Upper lobe of right lung (tissue), 1 donor: ENCODE data around the gene MT4. TPM values are rescaled to one million over a fixed set of nuclear protein-coding genes. Genes with fewer than 3 reads are reported as not detected.

ENCODE experiments used
- ATAC-seq: fragments of 200-7000 bp; cut with Tn5 transposase; one replicate; pipeline ENCODE4 v1.9.1; 2020; ENCODE audit warnings: mild to moderate bottlenecking, moderate library complexity
- DNase-seq: peaks from one replicate; pipeline ENCODE4 v3.0.0-alpha.2; 2020
- H3K27ac ChIP-seq: fragments of 200-600 bp; one replicate; pipeline ENCODE4 v1.8.0; 2022
- H3K27me3 ChIP-seq: fragments of 200-600 bp; one replicate; pipeline ENCODE4 v1.8.0; 2022; ENCODE audit warnings: mild to moderate bottlenecking
- H3K36me3 ChIP-seq: fragments of 200-600 bp; one replicate; pipeline ENCODE4 v1.8.0; 2022
- H3K4me1 ChIP-seq: fragments of 200-600 bp; one replicate; pipeline ENCODE4 v1.8.0; 2022
- H3K4me3 ChIP-seq: fragments of 200-600 bp; one replicate; pipeline ENCODE4 v1.8.0; 2022; ENCODE audit warnings: mild to moderate bottlenecking
- H3K9me3 ChIP-seq: fragments of 200-600 bp; one replicate; pipeline ENCODE4 v1.8.0; 2022
- intact Hi-C: fragments of 100-400 bp; cut with DNase I; formaldehyde crosslinking; loops from one replicate; pipeline ENCODE4 v1.11.0; 2022
- total RNA-seq: library from RNA; stranded (reverse); fragmentation: NEBNext Ultra II Directional; extraction: Animal tissue kit (Norgen Biotek cat#: 25700); gene quantifications from one replicate; pipeline ENCODE4 v1.2.1, GENCODE V29; 2021
- TF ChIP-seq, protein P1 (sequence below): fragments of 200-600 bp; IDR thresholded peaks from one replicate; pipeline ENCODE4 v1.8.0; 2022; ENCODE audit warnings: antibody characterized with exemption
- donor health status: DM: no; HTN: yes; CAD: no; lungs with severe emphysema.

The MT4 gene
- total RNA-seq, 1 donor from 2014 or later, result not detected

DNA sequence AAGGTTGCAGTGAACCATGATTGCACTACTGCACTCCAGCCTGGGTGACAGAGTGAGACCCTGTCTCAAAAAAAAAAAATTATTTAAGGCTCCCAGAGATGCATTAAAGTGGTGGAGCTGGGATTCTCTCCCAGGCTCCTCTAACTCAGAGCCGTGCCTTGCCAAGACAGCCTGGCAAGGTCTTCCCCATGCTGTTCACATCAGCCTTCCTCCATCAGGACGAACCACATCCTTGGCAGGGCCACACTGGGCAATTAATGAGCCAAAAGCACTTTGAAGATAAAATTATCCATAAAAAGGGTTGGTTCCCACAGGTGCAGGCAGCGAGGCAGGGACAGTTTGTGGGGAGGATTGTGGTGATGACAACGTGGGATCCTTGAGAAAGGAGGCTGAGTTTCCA, 25.2 kb upstream of the MT4 start:
- TF ChIP-seq, protein P1, sequence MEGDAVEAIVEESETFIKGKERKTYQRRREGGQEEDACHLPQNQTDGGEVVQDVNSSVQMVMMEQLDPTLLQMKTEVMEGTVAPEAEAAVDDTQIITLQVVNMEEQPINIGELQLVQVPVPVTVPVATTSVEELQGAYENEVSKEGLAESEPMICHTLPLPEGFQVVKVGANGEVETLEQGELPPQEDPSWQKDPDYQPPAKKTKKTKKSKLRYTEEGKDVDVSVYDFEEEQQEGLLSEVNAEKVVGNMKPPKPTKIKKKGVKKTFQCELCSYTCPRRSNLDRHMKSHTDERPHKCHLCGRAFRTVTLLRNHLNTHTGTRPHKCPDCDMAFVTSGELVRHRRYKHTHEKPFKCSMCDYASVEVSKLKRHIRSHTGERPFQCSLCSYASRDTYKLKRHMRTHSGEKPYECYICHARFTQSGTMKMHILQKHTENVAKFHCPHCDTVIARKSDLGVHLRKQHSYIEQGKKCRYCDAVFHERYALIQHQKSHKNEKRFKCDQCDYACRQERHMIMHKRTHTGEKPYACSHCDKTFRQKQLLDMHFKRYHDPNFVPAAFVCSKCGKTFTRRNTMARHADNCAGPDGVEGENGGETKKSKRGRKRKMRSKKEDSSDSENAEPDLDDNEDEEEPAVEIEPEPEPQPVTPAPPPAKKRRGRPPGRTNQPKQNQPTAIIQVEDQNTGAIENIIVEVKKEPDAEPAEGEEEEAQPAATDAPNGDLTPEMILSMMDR, result no peak
- H3K36me3 ChIP-seq, result no peaks in the 10 kb centered on the region
- intact Hi-C loops, result no loop called here
- H3K4me3 ChIP-seq, result no peak overlapping the region
- H3K27ac ChIP-seq, result no peak overlapping the region
- H3K9me3 ChIP-seq, result no peaks in the 10 kb centered on the region
- H3K27me3 ChIP-seq, result peaks cover 7% of the 10 kb centered on the region
- no peak for ATAC-seq
- DNase-seq, result no peak
- no peaks in the 10 kb centered on the region for H3K4me1 ChIP-seq

- TF ChIP-seq, protein P1, result no peak
- ATAC-seq (no peak), DNase-seq (no peak)
- H3K4me1 ChIP-seq, result no peaks in the 10 kb centered on the region
- no peaks in the 10 kb centered on the region for H3K9me3 ChIP-seq
- H3K36me3 ChIP-seq, result no peaks in the 10 kb centered on the region
- no peak overlapping the region for H3K4me3 ChIP-seq
- no peak overlapping the region for H3K27ac ChIP-seq
- no peaks in the 10 kb centered on the region for H3K27me3 ChIP-seq
- intact Hi-C loops, result no loop called here
Measured at GRCh38 chr16:56542039-56542438, 22.8 kb upstream of the MT4 start.

DNA sequence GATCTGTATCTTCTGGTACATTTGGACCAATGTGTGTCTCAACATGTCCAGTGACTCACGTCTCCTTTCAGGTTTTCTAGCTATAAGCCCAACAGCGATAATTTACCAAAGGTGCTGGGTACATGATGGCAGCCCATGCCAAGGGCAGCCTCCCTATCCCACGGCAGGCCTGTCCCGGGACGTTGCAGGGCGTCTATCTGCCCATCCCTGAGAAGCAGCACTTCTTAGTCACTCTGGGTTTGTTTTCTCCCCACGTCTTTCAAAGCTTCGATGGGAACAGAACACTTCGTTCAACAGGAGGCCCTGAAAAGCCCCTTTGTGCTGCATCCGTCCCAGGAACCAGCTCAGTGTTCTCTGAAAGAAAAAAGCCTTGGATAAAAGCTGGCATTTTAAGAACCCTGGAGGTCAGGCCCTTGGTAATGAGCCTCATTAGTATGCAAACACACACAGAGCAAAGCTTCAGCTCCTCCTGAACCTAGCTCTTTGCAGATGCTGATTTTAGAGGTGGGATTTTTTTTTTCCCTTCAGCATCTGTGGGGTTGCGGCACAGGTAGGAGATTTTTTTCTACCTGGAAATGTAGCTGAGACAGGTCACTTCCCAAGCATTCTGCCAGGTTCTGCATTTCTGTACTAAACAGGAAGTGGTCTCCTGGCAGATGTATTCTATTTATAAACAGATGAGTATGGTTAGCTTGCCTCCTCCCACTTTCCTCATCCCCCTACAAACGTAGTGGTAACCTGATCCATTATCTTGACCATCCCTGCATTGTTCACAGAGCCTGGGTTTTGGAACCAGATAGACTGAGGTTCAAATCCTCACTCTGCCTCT, 17.5 kb upstream of the MT4 start:
- ATAC-seq (no peak), DNase-seq (no peak)
- TF ChIP-seq, protein P1, result no peak
- Histone ChIP-seq H3K27ac (no peak overlapping the region), H3K27me3 (no peaks in the 10 kb centered on the region), H3K4me1 (peaks cover 6% of the 10 kb centered on the region), H3K36me3 (no peaks in the 10 kb centered on the region), H3K9me3 (no peaks in the 10 kb centered on the region), H3K4me3 (no peak overlapping the region)
- intact Hi-C loops, result no loop called here

DNA sequence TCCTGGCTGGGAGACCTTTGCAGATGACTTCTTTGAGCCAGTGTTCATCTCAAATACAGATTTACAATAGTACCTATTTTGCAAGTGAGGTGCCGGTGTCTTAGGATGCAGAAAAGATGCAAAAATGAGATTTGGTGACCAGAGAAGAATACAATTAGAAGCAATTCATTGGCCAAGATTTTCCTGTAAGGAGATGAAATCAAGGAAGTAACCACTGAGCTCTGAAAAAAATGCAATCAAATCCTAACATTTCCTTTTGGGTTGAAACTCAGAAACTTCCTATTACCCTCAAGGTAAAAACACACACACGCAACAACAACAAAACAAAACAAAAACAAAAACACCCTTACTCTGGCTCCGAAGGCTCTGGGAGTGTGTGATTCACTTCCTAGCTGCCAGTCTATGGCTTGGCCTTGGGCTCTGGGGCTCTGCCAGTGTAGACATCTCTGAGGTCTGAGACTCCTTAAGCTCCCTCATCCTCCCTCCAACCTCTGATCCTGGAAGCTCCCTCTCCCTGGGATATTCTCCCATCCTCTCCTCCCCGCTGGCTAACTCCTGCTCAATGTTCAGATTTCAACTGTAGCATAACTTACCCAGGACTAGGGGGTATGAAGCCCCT, 16.8 kb upstream of the MT4 start:
- TF ChIP-seq, protein P1, result no peak
- DNase-seq (no peak), ATAC-seq (no peak)
- no peaks in the 10 kb centered on the region for H3K36me3 ChIP-seq
- no peak overlapping the region for H3K4me3 ChIP-seq
- H3K9me3 ChIP-seq, result no peaks in the 10 kb centered on the region
- H3K27ac ChIP-seq, result no peak overlapping the region
- H3K27me3 ChIP-seq, result no peaks in the 10 kb centered on the region
- intact Hi-C loops, result no loop called here
- peaks cover 6% of the 10 kb centered on the region for H3K4me1 ChIP-seq

DNA sequence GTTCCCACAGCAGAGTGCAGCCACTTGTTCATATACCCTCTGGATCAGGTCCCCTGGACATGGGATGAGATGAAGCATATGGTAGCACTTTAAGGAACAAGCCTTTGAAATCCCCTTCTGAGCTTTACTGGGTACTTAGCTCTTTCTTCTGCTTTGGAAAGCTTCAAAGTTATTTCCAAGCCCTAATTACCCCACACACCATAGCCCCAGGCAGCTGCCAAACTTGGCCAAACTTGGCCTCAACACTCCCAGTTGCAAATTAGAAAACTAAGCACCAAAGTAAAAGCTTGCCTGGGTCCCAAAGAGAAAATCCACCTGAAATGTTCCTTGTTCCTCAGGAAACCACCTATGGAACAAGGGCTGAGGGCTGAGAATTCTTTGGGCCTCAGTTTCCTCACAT, 15.7 kb upstream of the MT4 start:
- Histone ChIP-seq H3K9me3 (no peaks in the 10 kb centered on the region), H3K27ac (no peak overlapping the region), H3K27me3 (no peaks in the 10 kb centered on the region), H3K36me3 (no peaks in the 10 kb centered on the region), H3K4me1 (peaks cover 6% of the 10 kb centered on the region), H3K4me3 (no peak overlapping the region)
- ATAC-seq (no peak), DNase-seq (no peak)
- TF ChIP-seq, protein P1, result no peak
- intact Hi-C loops, result no loop called here
